DOHH2 (cell line): ENCODE measurements around the gene PTPRN2.

ENCODE experiments used
- H3F3A ChIP-seq: fragments of 200-600 bp; sonication (generic), shearing (Covaris generic); 2 replicates; pipeline ENCODE4 v1.6.0; 2016; ENCODE audit warnings: antibody characterized with exemption, mild to moderate bottlenecking; ENCODE audit not compliant: control insufficient read depth, insufficient read depth
- H3K27ac ChIP-seq: fragments of 200-600 bp; sonication (generic); 2 replicates; pipeline ENCODE4 v1.5.1; 2014; ENCODE audit warnings: low read depth, mild to moderate bottlenecking, low read length, moderate library complexity
- H3K27me3 ChIP-seq: fragments of 200-600 bp; sonication (generic); 2 replicates; pipeline ENCODE4 v1.6.1; 2014; ENCODE audit warnings: mild to moderate bottlenecking, low read length, mixed read lengths; ENCODE audit not compliant: control insufficient read depth
- H3K36me3 ChIP-seq: fragments of 200-600 bp; sonication (generic); 2 replicates; pipeline ENCODE4 v1.6.1; 2014; ENCODE audit warnings: mild to moderate bottlenecking, low read length, moderate library complexity, mixed read lengths; ENCODE audit not compliant: control insufficient read depth
- H3K4me1 ChIP-seq: fragments of 200-600 bp; sonication (generic); 2 replicates; pipeline ENCODE4 v1.6.1; 2014; ENCODE audit warnings: mild to moderate bottlenecking, low read length, mixed read lengths; ENCODE audit not compliant: control insufficient read depth
- H3K4me2 ChIP-seq: fragments of 200-600 bp; sonication (generic); 2 replicates; pipeline ENCODE4 v1.6.0; 2014; ENCODE audit warnings: mild to moderate bottlenecking, low read length, moderate library complexity
- H3K4me3 ChIP-seq: fragments of 200-600 bp; sonication (generic); 2 replicates; pipeline ENCODE4 v1.5.1; 2014; ENCODE audit warnings: mild to moderate bottlenecking, low read length, mixed read lengths
- H3K79me2 ChIP-seq: fragments of 200-600 bp; sonication (generic); 2 replicates; pipeline ENCODE4 v1.6.1; 2014; ENCODE audit warnings: mild to moderate bottlenecking, low read length, mixed read lengths; ENCODE audit not compliant: control insufficient read depth
- H3K9me2 ChIP-seq: fragments of 200-600 bp; sonication (generic); replicated peaks from 2 replicates; pipeline ENCODE4 v1.6.1; 2014; ENCODE audit warnings: mild to moderate bottlenecking, low read length, mixed read lengths; ENCODE audit not compliant: control insufficient read depth
- H3K9me3 ChIP-seq: fragments of 200-600 bp; sonication (generic); 2 replicates; pipeline ENCODE4 v1.6.1; 2014; ENCODE audit warnings: antibody characterized with exemption, low read length, mixed read lengths; ENCODE audit not compliant: control insufficient read depth, insufficient read depth
- H4K20me1 ChIP-seq: fragments of 200-600 bp; sonication (generic); 2 replicates; pipeline ENCODE4 v1.6.0; 2014; ENCODE audit warnings: low read depth, mild to moderate bottlenecking, antibody characterized with exemption, low read length, moderate library complexity; ENCODE audit not compliant: control insufficient read depth, insufficient read depth
- EZH2phosphoT487 ChIP-seq: fragments of 200-600 bp; sonication (generic); IDR thresholded peaks from 2 replicates; pipeline ENCODE4 v1.6.1; 2017; ENCODE audit warnings: borderline replicate concordance, mild to moderate bottlenecking, antibody characterized with exemption, low read length, moderate library complexity, mixed read lengths
- TF ChIP-seq, protein P1 (sequence below): fragments of 200-600 bp; sonication (generic); IDR thresholded peaks from one replicate; pipeline ENCODE4 v1.5.1; 2014; ENCODE audit warnings: antibody characterized with exemption, mild to moderate bottlenecking, low read depth, low read length; ENCODE audit not compliant: poor library complexity, severe bottlenecking

The PTPRN2 gene

GRCh38 chr7:157792241-157793086, 795.2 kb downstream of the PTPRN2 start:
- no peaks in the 10 kb centered on the region for H3K9me2 ChIP-seq
- no peaks in the 10 kb centered on the region for H3K27me3 ChIP-seq
- no peaks in the 10 kb centered on the region for H4K20me1 ChIP-seq
- no peaks in the 10 kb centered on the region for H3K4me1 ChIP-seq
- no peaks in the 10 kb centered on the region for H3F3A ChIP-seq
- peaks cover 13% of the 10 kb centered on the region; the same call in 1 of the 2 replicates for H3K9me3 ChIP-seq
- H3K36me3 ChIP-seq, result no peaks in the 10 kb centered on the region
- no peak overlapping the region for H3K4me3 ChIP-seq
- no peak overlapping the region for H3K4me2 ChIP-seq
- TF ChIP-seq, protein P1, sequence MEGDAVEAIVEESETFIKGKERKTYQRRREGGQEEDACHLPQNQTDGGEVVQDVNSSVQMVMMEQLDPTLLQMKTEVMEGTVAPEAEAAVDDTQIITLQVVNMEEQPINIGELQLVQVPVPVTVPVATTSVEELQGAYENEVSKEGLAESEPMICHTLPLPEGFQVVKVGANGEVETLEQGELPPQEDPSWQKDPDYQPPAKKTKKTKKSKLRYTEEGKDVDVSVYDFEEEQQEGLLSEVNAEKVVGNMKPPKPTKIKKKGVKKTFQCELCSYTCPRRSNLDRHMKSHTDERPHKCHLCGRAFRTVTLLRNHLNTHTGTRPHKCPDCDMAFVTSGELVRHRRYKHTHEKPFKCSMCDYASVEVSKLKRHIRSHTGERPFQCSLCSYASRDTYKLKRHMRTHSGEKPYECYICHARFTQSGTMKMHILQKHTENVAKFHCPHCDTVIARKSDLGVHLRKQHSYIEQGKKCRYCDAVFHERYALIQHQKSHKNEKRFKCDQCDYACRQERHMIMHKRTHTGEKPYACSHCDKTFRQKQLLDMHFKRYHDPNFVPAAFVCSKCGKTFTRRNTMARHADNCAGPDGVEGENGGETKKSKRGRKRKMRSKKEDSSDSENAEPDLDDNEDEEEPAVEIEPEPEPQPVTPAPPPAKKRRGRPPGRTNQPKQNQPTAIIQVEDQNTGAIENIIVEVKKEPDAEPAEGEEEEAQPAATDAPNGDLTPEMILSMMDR, result no peak
- no peaks in the 10 kb centered on the region for H3K79me2 ChIP-seq
- no peak overlapping the region for H3K27ac ChIP-seq

- Histone ChIP-seq H3K9me2 (no peaks in the 10 kb centered on the region), H3F3A (no peaks in the 10 kb centered on the region), H3K36me3 (no peaks in the 10 kb centered on the region), H4K20me1 (no peaks in the 10 kb centered on the region), H3K4me3 (no peak overlapping the region), H3K79me2 (no peaks in the 10 kb centered on the region), H3K9me3 (peaks cover 12% of the 10 kb centered on the region; the same call in 1 of the 2 replicates), H3K27ac (no peak overlapping the region), H3K4me1 (no peaks in the 10 kb centered on the region), H3K27me3 (no peaks in the 10 kb centered on the region), H3K4me2 (no peak overlapping the region)
- TF ChIP-seq EZH2phosphoT487, result no peak
- TF ChIP-seq, protein P1, result no peak
These were observed 796.0 kb downstream of the PTPRN2 start for GRCh38 chr7:157791666-157792065.

- H3F3A ChIP-seq, result no peaks in the 10 kb centered on the region
- peaks cover 11% of the 10 kb centered on the region; the same call in 1 of the 2 replicates for H3K9me3 ChIP-seq
- H4K20me1 ChIP-seq, result no peaks in the 10 kb centered on the region
- no peak overlapping the region for H3K4me2 ChIP-seq
- H3K36me3 ChIP-seq, result no peaks in the 10 kb centered on the region
- no peak overlapping the region for H3K4me3 ChIP-seq
- no peaks in the 10 kb centered on the region for H3K4me1 ChIP-seq
- H3K9me2 ChIP-seq, result no peaks in the 10 kb centered on the region
- no peak overlapping the region for H3K27ac ChIP-seq
- no peaks in the 10 kb centered on the region for H3K27me3 ChIP-seq
- TF ChIP-seq, protein P1, result no peak
- TF ChIP-seq EZH2phosphoT487, result no peak
- no peaks in the 10 kb centered on the region for H3K79me2 ChIP-seq
These were observed 796.4 kb downstream of the PTPRN2 start for GRCh38 chr7:157791261-157791660.
